Measurements from ENCODE around the gene RASGRP1. TPM values are rescaled to one million over a fixed set of nuclear protein-coding genes. Genes with fewer than 3 reads are reported as not detected.

Gene RASGRP1
- total RNA-seq, 2 donors from 2014 or later, result 1.6 to 2.6 TPM

DNA sequence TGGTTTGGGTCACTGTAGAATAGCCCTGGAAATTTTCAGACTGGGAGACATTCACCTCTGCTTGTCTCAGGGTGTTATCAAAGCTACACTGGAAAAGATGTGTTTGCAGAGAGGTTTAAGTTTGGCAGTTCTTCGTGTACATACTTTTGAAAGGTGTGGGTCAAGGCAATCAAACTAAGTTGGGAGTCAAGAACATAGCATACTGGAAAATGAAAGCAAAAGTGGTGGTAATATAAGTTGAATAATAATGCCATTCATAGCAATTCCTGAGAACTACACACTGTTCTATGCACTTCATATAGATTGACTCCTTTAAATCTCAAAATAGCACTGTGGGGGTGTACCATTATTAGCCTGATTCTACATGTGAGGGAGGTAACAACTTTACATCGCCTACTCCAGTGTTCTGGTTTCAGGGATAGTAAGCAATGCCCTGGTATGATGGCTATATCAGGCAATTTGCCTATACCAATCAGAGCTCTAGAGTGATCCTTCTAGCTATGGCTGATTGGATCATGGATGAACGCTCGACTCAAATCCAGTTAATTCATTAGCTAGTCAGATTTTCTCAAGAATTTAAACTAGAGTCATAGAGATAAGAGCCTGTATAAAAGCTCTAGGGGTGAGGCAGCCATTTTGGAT is 44.6 kb upstream of the RASGRP1 start:
- Histone ChIP-seq H3K36me3 (no peaks in the 10 kb centered on the region), H3K9me3 (no peaks in the 10 kb centered on the region), H3K27me3 (replicated peaks; ENCODE audit: insufficient read depth) (no peaks in the 10 kb centered on the region), H3K4me3 (no peak overlapping the region), H3K27ac (no peak overlapping the region), H3K4me1 (ENCODE audit: control insufficient read depth in 1 of 2, low read depth in 2 of 2) (no peaks in the 10 kb centered on the region)
- TF ChIP-seq, protein P1, sequence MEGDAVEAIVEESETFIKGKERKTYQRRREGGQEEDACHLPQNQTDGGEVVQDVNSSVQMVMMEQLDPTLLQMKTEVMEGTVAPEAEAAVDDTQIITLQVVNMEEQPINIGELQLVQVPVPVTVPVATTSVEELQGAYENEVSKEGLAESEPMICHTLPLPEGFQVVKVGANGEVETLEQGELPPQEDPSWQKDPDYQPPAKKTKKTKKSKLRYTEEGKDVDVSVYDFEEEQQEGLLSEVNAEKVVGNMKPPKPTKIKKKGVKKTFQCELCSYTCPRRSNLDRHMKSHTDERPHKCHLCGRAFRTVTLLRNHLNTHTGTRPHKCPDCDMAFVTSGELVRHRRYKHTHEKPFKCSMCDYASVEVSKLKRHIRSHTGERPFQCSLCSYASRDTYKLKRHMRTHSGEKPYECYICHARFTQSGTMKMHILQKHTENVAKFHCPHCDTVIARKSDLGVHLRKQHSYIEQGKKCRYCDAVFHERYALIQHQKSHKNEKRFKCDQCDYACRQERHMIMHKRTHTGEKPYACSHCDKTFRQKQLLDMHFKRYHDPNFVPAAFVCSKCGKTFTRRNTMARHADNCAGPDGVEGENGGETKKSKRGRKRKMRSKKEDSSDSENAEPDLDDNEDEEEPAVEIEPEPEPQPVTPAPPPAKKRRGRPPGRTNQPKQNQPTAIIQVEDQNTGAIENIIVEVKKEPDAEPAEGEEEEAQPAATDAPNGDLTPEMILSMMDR (IDR thresholded peaks at IDR 0.05), result no peak
- no peak for DNase-seq (ENCODE audit: low spot score)
- ATAC-seq (ENCODE audit: insufficient number of reproducible peaks, low FRiP score, low read depth), result no peak

DNA sequence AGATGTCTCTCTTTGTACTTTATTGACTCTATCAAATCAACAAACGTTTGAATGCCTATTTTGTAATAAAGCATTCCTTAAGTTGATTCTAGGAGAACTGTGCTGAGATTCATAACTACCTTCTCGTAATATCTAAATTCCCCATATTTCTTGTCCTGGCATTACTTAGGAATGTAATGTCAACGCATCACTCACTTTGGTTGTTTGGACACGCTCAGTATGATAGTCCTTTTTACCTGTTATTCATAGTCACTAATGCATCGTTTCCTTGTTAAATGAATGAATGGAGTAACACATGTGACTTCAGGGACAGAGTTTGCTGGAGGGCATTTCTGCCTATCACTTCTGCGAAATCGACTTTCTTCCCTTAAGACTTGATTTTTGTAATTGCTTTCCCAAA is 44.1 kb upstream of the RASGRP1 start:
- H3K27me3 ChIP-seq (replicated peaks; ENCODE audit: insufficient read depth), result no peaks in the 10 kb centered on the region
- no peak for DNase-seq (ENCODE audit: low spot score)
- H3K4me1 ChIP-seq (ENCODE audit: control insufficient read depth in 1 of 2, low read depth in 2 of 2), result no peaks in the 10 kb centered on the region
- no peaks in the 10 kb centered on the region for H3K36me3 ChIP-seq
- H3K4me3 ChIP-seq, result no peak overlapping the region
- H3K9me3 ChIP-seq, result no peaks in the 10 kb centered on the region
- ATAC-seq (ENCODE audit: insufficient number of reproducible peaks, low FRiP score, low read depth), result no peak
- TF ChIP-seq, protein P1 (IDR thresholded peaks at IDR 0.05), result no peak
- H3K27ac ChIP-seq, result no peak overlapping the region

DNA sequence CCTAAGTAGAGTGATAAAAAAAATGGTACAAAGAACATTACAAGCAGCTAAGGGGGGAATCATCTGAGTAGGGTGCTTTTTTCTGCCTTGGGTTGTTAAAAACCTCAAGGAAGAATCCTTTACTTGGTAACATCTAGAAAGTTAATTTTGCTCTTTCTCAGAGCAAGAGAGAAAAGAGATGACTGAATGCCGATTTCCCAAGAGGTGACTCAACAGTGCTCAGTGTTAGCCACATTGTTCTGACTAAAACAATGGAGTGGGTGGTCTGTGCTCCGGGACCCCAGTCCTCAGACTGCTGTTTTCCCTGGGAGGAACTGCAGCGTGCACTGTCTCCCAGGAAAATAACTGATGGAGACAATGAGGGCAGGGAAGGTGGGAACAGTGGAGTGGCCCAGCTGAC is 41.1 kb upstream of the RASGRP1 start:
- no peak for DNase-seq (ENCODE audit: low spot score)

DNA sequence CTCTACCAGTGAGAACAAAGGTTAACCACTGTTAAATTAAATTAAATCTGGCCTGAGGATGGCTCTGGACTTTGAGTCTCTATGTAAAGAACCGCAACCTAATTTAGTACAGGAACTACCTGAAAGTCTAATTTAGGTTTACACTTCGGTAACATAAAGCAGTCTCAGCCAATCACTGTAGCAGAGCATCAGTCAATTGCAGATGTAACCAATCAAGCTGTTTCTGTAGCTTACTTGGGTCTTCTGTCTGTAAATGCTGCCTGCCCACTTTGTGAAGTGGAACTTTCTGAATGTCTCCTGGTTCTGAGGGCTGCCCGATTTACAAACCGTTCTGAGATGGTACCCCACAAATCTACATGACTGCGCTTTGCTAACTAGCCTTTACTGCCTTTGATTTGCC is 39.1 kb upstream of the RASGRP1 start:
- H3K27me3 ChIP-seq (replicated peaks; ENCODE audit: insufficient read depth), result no peaks in the 10 kb centered on the region
- H3K4me3 ChIP-seq, result no peak overlapping the region
- H3K9me3 ChIP-seq, result no peaks in the 10 kb centered on the region
- H3K27ac ChIP-seq, result no peak overlapping the region
- DNase-seq (ENCODE audit: low spot score) (no peak), ATAC-seq (ENCODE audit: insufficient number of reproducible peaks, low FRiP score, low read depth) (no peak)
- H3K36me3 ChIP-seq, result no peaks in the 10 kb centered on the region
- TF ChIP-seq, protein P1 (IDR thresholded peaks at IDR 0.05), result no peak
- H3K4me1 ChIP-seq (ENCODE audit: control insufficient read depth in 1 of 2, low read depth in 2 of 2), result no peaks in the 10 kb centered on the region

More for the DNA sequence above, 41.1 kb upstream of the RASGRP1 start:
- Histone ChIP-seq H3K36me3 (no peaks in the 10 kb centered on the region), H3K27ac (no peak overlapping the region), H3K4me1 (ENCODE audit: control insufficient read depth in 1 of 2, low read depth in 2 of 2) (no peaks in the 10 kb centered on the region), H3K27me3 (replicated peaks; ENCODE audit: insufficient read depth) (no peaks in the 10 kb centered on the region), H3K9me3 (no peaks in the 10 kb centered on the region), H3K4me3 (no peak overlapping the region)
- no peak for ATAC-seq (ENCODE audit: insufficient number of reproducible peaks, low FRiP score, low read depth)
- TF ChIP-seq, protein P1 (IDR thresholded peaks at IDR 0.05), result no peak

DNA sequence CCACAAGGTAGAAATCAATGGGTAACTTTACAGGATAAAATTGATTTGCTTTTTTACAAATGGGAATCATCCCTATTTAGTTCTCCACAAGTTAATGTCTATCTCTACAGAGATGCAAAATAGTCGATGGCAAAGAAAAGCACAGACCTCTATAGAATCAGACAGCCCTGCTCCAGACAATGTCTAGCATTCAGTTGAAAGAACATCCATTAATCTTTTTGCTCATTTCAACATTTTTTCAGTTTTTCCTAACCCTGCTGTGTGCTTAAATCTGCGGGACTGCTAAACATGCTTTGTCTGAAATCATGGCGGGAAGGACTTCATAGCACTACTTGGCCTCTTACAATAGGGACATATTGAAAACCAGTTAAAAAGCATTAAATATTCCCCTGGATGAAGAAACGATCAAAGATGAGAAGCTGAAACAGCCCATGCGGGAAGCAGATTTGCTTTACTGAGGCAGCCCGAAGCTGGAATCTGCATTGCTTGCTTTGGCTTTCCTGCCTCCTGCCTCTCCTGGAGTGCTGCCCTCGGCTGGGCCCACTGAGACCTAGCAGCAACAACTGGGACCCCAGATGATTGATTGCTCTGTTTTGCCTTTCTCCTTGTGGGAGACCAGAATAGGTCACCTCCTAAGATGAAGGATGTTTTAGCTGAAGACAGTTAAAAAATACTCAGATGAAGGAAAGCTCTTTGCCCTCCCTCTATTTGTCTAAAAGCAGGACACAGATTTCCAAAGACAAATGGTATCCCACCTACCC is 38.5 kb upstream of the RASGRP1 start:
- ATAC-seq (ENCODE audit: insufficient number of reproducible peaks, low FRiP score, low read depth) (no peak), DNase-seq (ENCODE audit: low spot score) (no peak)
- Histone ChIP-seq H3K4me1 (ENCODE audit: control insufficient read depth in 1 of 2, low read depth in 2 of 2) (no peaks in the 10 kb centered on the region), H3K27me3 (replicated peaks; ENCODE audit: insufficient read depth) (no peaks in the 10 kb centered on the region), H3K27ac (no peak overlapping the region), H3K4me3 (no peak overlapping the region), H3K36me3 (no peaks in the 10 kb centered on the region), H3K9me3 (no peaks in the 10 kb centered on the region)
- TF ChIP-seq, protein P1 (IDR thresholded peaks at IDR 0.05), result no peak
